CD1c-positive myeloid dendritic cell (primary cell): ENCODE measurements around the gene KCNJ14.

ENCODE experiments used
- DNase-seq: peaks from one replicate; pipeline ENCODE4 v3.0.0-alpha.2; 2016; ENCODE audit errors: extremely low spot score

The KCNJ14 gene

DNA sequence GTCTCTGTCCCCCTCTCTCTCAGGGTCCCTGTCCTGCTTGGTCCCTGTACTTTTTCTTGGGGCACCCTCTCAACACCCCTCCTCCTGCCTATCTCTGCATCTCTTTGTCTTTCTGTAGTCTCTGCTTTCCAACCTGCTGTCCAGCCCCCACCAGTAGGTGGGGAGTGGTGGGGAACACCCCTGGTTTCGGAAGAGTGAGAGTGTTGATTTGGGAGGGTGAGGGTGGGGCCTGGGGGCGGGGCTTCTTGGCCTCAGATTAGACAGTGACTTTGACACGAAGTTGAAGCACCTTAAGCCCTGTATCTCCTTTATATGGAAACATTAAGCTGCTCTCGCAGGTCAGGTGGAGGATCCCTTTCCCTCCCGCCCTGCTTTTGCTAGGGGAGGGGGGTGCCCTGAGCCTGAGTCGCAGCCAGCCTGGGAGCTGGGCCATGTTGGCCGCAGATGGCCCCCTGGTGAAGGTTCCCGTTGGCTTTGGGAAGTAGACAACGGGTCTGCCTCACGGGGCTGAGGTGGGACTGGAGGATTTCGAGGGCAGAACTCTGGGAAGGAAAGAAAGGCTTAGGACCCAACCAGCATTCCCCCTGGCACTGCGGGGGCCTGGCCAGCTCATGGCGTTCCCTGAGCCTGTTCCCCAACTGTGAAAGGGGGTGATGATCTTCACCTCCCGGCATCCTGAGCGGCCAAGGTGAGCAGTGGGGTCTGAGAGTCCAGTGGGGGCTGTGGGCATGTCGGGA is at the start of gene KCNJ14:
TSS of gene KCNJ14 (plus strand) at position 404 of the 737 bp plus-strand sequence. CDS start 6,151 bp downstream, outside the sequence.
- no peak for DNase-seq

DNA sequence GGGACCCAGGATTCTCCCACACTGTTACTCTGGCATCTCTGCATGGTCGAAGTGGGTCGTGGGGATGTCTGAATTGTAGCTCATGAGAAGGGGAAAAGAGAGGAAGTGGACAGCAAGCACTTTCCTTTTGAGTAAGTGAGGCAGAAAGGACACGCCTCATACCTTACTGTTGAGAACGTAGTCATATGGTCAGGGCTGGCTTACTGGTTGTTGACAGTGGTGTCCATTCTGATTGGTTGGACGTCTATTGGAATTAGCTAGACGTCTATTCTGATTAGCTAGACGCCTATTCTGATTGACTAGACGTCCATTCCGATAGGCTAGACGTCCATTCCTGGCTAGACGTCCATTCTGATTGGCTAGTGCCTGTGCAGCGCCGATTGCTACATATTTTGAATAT is 49.5 kb upstream of the KCNJ14 start:
- peak; percentile 40 for DNase-seq

DNA sequence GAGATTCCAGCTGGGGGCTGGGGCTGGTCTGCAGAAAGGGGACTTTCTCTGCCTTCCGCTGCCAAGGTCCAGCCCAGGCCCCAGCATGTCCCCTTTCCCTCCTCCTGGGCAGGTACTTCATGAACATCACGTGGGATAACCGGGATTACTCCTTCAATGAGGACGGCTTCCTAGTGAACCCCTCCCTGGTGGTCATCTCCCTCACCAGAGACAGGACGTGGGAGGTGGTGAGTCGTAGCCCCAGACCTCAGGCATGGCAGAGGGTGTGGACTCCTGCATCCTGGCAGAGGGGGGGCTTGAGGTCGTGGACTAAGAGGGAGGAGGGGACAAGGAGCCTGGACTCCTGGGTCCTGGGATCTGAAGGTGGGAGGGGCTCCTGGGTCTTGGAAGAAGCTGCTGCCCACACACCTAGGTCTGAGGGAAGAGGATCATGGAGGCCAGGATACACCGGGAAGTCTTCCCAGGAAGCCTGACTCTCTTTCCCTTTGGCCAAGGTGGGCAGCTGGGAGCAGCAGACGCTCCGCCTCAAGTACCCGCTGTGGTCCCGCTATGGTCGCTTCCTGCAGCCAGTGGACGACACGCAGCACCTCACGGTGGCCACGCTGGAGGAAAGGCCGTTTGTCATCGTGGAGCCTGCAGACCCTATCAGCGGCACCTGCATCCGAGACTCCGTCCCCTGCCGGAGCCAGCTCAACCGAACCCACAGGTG is 41.3 kb upstream of the KCNJ14 start:
- DNase-seq, result no peak

DNA sequence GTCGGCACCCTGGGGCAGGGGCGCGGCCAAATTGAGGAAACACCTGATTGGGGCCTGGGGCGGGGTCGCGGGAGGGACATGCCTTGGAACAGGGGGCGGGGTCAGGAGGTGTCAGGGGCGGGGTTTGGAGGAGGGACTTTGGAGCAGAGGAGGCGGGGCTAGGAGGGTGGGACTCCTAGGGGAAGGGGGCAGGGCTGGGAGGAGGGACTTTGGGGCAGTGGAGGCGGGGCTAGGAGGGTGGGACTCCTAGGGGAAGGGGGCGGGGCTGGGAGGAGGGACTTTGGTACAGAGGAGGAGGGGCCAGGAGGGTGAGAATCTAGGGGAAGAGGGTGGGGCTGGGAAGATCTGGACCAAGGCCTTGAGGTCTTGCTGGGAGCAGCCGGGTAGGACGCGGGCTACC is 40.0 kb upstream of the KCNJ14 start:
- peak; percentile 83 for DNase-seq

DNA sequence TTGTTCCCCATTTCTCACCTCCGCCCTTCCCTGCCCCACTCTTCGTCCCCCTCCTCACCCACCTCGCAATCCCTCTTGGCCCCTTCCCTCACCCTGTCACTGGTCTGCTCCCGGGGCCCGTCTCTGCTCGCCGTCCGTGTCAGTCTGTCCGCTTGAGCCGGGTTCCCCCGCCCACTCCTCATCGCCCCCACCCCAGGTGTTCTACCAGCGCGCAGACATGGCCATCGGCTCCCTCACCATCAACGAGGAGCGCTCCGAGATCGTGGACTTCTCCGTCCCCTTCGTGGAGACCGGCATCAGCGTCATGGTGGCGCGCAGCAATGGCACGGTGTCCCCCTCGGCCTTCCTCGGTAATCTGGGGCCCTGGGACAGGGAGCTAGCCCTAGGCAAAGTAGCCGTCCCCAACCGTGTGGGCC is 39.6 kb upstream of the KCNJ14 start:
- no peak for DNase-seq

DNA sequence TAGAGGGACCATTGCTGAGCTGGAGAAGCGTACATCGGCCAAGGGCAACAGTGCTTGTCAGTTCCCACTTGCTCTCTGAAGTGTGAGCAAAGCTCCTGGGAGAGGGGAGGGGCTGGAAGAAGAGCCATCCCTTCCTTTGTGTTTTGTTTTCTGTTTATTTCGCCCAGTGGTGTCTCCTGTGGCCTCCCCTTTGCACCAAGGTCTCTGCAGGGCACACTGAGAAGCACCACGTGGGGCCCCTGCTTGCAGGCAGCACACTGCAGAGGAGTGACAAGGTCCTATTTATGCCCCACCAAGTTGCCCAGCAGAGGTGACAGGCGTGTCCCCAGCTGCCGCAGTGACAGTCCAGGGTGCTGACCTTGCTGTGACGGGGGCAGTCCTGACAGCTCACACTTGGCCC is 38.0 kb upstream of the KCNJ14 start:
- no peak for DNase-seq

DNA sequence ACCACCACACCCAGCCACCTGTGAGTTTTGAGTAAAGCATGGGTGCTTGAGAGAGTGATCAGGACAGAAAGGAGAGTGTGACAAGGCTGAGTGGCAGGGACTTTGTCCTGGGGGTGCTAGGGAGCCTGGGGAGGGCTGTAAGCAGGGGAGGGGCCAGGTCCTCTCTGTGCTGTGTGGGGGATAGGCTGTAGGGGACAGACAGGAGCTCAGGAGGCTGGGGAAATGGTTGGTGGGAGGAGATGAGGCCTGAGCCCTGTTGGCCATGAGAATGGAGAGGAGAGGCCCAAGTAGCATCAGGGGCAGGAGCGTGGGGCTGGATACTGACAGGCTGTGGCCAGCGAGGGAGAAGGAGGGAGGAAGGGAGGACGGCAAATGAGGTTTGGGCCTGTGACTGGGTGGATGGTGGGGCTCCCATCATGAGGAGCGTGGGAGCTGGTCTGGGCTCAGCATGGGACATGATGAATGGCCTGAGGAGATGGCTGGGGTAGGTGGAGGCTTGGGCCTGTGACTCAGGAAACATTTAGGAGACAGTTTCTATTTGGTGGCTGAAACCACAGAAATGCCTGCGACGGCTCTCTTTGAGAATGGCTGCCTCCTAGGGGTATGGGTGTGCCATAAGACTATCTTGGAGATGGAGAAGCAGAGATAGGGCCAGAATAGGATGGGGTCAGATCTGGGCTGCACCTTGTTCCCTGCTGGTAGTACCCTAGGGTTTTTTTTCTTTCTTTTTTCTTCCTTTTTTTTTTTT is 36.9 kb upstream of the KCNJ14 start:
- DNase-seq, result no peak

DNA sequence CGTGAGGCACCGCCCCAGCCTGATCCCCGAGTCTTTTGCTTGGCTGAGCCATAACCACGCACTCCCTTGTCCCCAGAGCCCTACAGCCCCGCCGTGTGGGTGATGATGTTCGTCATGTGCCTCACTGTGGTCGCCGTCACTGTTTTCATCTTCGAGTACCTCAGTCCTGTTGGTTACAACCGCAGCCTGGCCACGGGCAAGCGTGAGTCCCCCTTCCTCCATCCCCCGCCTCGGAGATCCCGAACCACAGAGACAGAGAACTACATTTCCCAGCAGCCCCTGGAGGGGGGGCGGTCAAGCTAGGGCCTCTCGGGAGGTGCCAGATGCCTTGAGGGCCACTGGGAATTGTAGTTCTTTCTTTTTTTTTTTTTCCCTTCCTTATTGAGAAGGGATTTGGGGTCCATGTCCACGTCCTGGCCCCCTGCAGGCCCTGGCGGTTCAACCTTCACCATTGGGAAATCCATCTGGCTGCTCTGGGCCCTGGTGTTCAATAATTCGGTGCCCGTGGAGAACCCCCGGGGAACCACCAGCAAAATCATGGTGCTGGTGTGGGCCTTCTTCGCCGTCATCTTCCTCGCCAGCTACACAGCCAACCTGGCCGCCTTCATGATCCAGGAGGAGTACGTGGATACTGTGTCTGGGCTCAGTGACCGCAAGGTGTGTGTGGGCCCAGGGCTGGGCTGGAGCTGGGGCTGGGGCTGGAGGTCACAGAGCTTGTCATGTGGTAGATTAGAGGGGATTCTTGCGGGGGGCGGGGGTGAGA is 36.0 kb upstream of the KCNJ14 start:
- peak; percentile 72 for DNase-seq

DNA sequence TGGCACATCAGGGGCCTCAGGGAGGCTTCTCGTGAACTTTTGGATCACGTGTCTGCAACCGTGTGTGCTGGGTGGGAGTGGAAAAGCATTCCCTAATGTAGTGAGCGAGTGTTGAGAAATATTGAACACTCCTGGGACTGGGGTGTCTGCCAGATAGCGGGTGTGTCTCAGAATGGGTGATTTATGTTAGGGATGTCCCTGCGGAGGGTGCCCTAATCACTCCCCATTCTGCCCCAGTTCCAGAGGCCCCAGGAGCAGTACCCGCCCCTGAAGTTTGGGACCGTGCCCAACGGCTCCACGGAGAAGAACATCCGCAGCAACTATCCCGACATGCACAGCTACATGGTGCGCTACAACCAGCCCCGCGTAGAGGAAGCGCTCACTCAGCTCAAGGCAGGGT is 33.8 kb upstream of the KCNJ14 start:
- DNase-seq, result no peak

DNA sequence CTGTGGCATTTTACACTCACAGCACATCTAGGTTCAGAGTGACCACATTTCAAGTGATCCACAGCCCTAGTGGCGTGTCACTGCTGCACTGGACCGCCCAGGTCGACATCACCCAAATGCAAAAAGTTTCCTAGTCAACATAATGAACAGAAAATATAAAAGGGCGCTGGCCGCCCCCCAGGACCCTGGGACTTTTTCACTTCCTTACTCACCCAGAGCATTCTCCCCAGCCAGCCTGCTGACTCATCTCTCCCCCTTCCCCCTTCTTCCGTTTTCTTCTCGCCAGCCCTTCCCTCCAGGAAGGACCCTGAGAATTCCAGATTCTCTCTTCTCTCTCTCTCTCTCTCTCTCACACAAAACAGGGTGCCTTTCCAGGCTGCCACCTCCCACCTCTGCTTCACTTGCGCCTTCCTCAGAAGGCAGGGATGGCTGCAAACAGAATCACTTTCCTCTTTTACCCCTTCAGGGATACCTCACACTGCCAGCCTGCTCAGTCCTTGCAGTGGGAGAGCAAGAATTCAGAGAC is 30.6 kb upstream of the KCNJ14 start:
- DNase-seq, result peak; percentile 69

DNA sequence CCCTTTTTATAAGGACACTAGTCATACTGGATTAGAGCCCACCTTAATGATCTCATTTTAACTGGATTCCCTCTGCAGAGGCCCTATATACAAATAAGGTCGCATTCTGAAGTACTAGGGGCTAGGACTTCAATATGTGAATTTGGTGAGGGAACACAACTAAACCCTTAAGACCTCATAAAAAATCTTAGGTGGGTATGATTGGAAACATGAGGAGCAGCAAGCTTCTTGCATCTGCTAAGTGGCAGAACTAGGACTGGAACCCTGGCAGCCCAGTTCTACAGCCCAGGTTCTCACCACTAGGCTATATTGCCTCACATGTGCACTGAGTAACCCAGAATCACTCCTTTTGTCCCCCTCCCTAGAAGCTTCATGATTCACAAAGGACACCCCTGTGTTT is 26.7 kb upstream of the KCNJ14 start:
- DNase-seq, result no peak

DNA sequence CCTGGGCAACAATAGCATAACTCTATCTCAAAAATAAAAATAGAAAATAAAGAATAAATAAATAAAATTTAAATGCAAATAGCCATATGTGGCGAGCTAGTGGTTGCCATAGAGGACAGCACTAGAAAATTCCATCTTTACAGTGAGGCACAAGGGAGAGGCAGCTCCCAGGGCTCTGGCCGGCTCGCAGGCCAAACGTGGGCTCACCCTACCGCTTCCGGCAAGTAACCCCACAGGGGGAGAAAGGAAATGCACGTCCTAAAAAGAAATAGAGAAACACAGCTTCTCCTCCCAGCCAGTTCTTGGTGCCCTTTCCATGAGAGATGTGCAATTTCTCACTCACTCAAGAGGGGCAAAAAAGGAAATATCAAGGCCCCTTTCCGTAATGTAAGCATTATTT is 22.0 kb upstream of the KCNJ14 start:
- DNase-seq, result no peak

DNA sequence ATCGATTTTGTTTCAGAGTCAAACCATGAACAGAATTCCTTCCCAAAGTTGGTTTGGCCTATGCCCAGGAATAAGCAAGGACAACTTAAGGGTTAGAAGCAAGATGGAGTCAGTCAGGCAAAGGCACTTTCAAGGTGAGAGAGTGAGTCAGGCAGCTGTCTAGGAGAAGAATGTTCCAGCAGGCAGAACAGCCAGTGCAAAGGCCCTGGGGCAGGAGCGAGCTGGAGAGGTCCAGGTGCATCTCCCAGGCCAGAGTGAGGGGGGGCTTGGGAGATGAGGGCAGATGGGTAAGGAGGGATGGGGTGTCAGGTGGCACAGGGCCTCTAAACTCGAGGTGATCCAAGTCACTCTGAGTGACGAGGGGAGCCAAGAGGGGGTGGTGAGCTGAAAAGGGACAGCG is 18.8 kb upstream of the KCNJ14 start:
- no peak for DNase-seq

DNA sequence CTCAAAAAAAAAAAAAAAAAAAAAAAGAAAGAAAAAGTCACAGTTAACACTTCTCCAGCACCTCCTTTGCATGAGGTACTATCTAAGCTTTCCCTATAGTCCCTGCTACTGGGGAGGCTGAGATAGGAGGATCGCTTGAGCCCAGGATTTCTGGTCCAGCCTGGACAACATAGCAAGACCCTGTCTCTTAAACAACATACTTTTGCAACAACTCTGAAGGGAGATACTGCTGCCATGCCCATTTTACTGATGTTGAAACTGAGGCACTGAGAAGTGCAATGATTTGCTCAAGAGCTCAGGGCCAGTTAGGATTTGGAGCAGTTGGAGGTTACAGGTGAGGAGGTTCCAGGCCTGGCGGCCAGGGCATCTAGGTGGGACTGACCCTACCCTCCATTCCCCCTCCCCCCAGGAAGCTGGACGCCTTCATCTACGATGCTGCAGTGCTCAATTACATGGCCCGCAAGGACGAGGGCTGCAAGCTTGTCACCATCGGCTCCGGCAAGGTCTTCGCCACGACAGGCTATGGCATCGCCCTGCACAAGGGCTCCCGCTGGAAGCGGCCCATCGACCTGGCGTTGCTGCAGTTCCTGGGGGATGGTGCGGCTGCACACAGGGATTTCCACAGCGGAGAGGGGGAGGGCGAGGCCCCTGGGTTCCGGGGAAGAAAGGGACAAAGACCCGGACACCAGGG is 13.9 kb upstream of the KCNJ14 start:
- no peak for DNase-seq

DNA sequence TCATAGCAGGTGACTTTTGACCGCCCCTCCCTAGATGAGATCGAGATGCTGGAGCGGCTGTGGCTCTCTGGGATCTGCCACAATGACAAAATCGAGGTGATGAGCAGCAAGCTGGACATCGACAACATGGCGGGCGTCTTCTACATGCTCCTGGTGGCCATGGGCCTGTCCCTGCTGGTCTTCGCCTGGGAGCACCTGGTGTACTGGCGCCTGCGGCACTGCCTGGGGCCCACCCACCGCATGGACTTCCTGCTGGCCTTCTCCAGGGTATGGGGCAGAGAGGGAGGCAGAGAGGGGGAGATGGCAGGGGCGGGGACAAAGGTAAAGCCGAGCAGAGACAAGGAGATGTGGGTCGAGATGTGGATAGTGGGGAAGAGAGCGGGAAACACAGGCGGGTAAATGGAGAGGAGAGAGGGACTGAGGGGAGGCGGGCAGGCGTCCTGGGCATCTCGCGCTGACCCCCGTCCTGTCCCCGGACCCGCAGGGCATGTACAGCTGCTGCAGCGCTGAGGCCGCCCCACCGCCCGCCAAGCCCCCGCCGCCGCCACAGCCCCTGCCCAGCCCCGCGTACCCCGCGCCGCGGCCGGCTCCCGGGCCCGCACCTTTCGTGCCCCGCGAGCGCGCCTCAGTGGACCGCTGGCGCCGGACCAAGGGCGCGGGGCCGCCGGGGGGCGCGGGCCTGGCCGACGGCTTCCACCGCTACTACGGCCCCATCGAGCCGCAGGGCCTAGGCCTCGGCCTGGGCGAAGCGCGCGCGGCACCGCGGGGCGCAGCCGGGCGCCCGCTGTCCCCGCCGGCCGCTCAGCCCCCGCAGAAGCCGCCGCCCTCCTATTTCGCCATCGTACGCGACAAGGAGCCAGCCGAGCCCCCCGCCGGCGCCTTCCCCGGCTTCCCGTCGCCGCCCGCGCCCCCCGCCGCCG is 13.0 kb upstream of the KCNJ14 start:
- DNase-seq, result no peak

DNA sequence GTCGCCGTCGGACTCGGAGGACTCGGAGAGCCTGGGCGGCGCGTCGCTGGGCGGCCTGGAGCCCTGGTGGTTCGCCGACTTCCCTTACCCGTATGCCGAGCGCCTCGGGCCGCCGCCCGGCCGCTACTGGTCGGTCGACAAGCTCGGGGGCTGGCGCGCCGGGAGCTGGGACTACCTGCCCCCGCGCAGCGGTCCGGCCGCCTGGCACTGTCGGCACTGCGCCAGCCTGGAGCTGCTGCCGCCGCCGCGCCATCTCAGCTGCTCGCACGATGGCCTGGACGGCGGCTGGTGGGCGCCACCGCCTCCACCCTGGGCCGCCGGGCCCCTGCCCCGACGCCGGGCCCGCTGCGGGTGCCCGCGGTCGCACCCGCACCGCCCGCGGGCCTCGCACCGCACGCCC is 12.1 kb upstream of the KCNJ14 start:
- peak; percentile 42 for DNase-seq

DNA sequence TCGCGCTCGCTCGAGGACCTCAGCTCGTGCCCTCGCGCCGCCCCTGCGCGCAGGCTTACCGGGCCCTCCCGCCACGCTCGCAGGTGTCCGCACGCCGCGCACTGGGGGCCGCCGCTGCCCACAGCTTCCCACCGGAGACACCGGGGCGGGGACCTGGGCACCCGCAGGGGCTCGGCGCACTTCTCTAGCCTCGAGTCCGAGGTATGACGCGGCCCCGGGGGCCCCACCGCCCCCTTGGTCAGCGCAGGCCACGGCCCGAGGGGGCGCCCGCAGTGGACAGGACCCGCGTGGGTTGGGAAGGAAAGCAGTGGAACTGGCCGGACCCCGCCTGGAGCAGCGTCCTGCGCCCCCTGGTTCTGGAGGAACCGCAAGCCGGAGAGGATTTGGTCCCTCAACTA is 11.6 kb upstream of the KCNJ14 start:
- DNase-seq, result no peak

DNA sequence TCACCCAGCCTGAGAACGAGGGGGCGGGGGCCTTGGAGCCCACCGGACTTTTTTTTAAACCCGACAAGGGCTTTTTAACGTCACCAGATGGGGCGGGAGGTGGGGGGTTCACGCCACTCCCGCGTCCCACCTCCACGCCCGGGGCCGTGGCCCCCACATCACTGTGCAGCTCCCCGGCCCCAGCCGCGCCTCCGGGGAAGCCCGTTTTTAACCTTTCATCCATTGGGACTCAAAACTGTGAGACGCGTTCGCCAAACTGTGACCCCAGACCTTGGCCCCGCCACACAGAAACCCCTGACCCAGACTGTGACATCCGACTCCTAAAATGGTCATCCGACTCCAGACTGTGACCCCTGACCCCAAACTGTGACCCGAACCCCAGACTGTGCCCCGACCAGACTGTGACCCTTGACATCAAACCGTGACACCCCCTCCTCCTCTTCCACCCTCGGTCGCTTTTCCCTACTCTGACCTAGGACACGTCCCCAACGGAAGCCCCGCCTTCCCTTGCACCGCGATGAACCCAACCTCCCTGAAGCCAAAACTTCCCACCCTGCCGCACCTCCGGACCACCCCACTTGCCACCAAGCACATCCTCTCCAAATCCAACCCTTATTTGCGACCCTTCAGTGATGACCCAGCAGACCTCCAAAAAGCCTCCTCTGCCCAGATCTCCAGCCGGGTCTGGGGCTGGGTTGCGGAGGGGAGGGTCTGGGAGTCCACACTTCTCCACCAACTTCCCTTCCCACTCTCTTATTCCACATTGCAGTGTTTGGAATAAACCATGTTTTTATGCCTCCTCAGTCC is 11.0 kb upstream of the KCNJ14 start:
- DNase-seq, result no peak

DNA sequence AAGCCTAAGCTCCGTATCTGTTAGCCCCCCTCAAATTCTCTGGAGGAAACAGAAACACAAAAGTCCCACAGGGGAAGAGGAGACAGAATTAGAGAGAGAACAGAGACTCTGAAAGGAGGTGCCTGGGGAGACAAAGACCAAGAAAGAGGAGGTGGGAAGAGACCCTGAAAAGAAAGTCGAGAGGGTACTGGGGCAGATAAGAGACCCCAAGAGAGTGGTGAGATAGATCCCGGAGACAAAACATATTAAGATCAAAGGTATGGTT is 10.5 kb upstream of the KCNJ14 start:
- DNase-seq, result no peak

DNA sequence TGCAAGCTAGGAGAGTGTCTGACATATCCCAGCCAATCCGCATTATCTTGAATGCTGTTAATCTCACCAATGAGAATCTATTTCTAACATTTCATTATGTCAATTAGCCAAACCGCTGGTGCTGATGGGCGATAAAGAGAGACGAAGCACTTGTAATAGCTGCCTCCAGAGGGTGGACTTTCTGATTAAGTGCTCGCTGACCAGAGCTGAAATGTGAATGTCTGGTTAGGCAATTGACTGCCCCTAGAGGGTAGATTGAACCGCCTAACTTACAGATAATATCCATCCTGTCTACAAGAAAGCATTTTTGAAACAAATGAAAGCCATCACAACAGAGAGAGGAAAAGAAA is 10.1 kb upstream of the KCNJ14 start:
- DNase-seq, result peak; percentile 48
